ENCODE measurements around the gene FCER1A. TPM values are rescaled to one million over a fixed set of nuclear protein-coding genes. Genes with fewer than 3 reads are reported as not detected.

The FCER1A gene
- total and polyA plus RNA-seq, 9 of the 15 experiments (the other 6 are each of a cell fraction or from before 2014, with no cell fraction given): 0.04 TPM; not detected in 8

- no peak for TF ChIP-seq BRD9 (IDR thresholded peaks at IDR 0.05; ENCODE audit: low read depth, partially characterized antibody)
- TF ChIP-seq ATF3 (IDR thresholded peaks at IDR 0.05): peak; percentile 44; the same call in 1 of the 2 replicates
- no peak for TF ChIP-seq ATF3 (CRISPR knock-in tag; conservative IDR thresholded peaks at IDR 0.05)
- no peak for TF ChIP-seq ZNF133 (CRISPR knock-in tag; IDR thresholded peaks at IDR 0.05)
- WGBS (ENCODE audit: insufficient coverage, low coverage, missing lambda C conversion rate): 3% methylated on average over 2 of the region's 2 CpGs
- Histone ChIP-seq H3K9me3 (replicated peaks; ENCODE audit: control insufficient read depth, insufficient read depth, low read depth, low read length) (no peaks in the 10 kb centered on the region), H3K9ac (ENCODE audit: insufficient read depth in 1 of 2, low read depth in 2 of 2, low read length in 2 of 2) (no peak overlapping the region), H3K9me1 (ENCODE audit: control insufficient read depth, insufficient read depth, low read length) (no peaks in the 10 kb centered on the region), H4K20me1 (replicated peaks; ENCODE audit: control insufficient read depth, insufficient read depth, low read length) (no peaks in the 10 kb centered on the region), H3K36me3 (ENCODE audit: control insufficient read depth, insufficient read depth, low read length) (no peaks in the 10 kb centered on the region), H3K4me3 (no peak overlapping the region), H3K4me2 (ENCODE audit: insufficient read depth, low read length) (no peak overlapping the region), H3K4me1 (replicated peaks in 1 of 2; ENCODE audit: control insufficient read depth in 2 of 2, insufficient read depth in 2 of 2, low read length in 2 of 2) (no peaks in the 10 kb centered on the region; a peak in 1 of 5 replicates), H3K27ac (ENCODE audit: extremely low read depth, low read depth, low read length) (no peak overlapping the region), H3K27me3 (ENCODE audit: control insufficient read depth in 2 of 2, insufficient read depth in 2 of 2, low read length in 2 of 2) (no peaks in the 10 kb centered on the region), H3K79me2 (ENCODE audit: control insufficient read depth, insufficient read depth, low read length) (no peaks in the 10 kb centered on the region), H2AFZ (ENCODE audit: low read depth, low read length) (no peak overlapping the region)
- no peak for FAIRE-seq
- CTCF ChIA-PET (ENCODE audit: low intra/inter-chr PET ratio): no interaction called here
- no peak for ATAC-seq
- BruUV-seq (replicated peaks): no TSS peak
- intact Hi-C loops (cut with micrococcal nuclease) (no loop called here), in situ Hi-C loops (cut with MboI) (no loop called here)
- DNase-seq (ENCODE audit: extremely low read depth in 1 of 4, low spot score in 3 of 4): no peak
- POLR2A ChIA-PET: no interaction called here
These were observed 40.2 kb upstream of the FCER1A start for GRCh38 chr1:159261721-159262494.
